NB4 (cell line): ENCODE results near the gene DMPK.

Experiments
- DNase-seq: peaks from one replicate; pipeline ENCODE4 v3.0.0; 2010; ENCODE audit warnings: low read depth
- H3K4me3 ChIP-seq: one replicate; pipeline ENCODE4 v1.5.1; 2011; ENCODE audit warnings: mild to moderate bottlenecking, low read depth, low read length, moderate library complexity
- MYC ChIP-seq: IDR thresholded peaks from 2 replicates; pipeline ENCODE4 v1.6.1; 2011; ENCODE audit warnings: low read depth, low read length
- POLR2A ChIP-seq: IDR thresholded peaks from 2 replicates; pipeline ENCODE4 v1.6.1; 2011; ENCODE audit warnings: mild to moderate bottlenecking; ENCODE audit not compliant: insufficient read length; ENCODE audit errors: extremely low read depth
- TF ChIP-seq, protein P1 (sequence below): IDR thresholded peaks from one replicate; pipeline ENCODE4 v1.5.1; 2012; ENCODE audit warnings: low read depth, low read length
- TF ChIP-seq, protein P2 (sequence below): IDR thresholded peaks from 2 replicates; pipeline ENCODE4 v1.6.1; 2011; ENCODE audit warnings: low read depth, low read length

Gene DMPK

DNA sequence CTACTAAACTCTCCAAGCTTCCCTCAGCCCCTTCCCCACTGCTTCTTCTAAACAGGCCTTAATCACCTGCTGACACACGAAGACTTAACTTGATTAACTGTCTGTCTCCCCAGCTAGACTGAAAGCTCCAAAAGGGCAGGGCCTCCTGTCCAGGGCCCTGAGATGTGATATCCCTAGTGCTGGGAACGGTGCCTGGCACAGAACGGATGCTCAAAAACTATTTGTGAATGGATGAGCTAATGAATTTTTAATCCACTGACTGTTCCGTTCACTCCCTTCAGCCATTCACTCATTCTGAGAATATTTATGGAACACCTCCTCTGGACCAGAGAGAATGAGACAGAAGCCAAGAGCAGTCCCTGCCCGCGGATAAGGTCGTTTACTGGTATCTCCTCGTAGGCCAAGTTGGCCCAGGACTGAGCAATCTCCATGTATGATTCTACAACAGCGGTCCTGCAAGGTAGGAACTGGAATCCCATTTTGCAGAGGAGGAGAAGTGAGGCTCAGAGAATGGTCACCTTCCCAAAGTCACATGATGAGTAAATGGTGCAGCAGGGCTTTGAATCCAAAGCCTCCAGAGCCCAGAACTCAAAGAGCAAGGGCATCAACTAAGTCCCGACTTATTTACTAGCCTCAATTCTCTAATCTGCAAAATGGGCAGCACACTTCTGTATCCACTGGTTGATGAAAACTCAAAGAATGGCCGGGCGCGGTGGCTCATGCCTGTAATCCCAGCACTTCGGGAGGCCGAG, 6.9 kb upstream of the DMPK start:
- TF ChIP-seq MYC, result no peak
- no peak for TF ChIP-seq POLR2A
- TF ChIP-seq, protein P1, sequence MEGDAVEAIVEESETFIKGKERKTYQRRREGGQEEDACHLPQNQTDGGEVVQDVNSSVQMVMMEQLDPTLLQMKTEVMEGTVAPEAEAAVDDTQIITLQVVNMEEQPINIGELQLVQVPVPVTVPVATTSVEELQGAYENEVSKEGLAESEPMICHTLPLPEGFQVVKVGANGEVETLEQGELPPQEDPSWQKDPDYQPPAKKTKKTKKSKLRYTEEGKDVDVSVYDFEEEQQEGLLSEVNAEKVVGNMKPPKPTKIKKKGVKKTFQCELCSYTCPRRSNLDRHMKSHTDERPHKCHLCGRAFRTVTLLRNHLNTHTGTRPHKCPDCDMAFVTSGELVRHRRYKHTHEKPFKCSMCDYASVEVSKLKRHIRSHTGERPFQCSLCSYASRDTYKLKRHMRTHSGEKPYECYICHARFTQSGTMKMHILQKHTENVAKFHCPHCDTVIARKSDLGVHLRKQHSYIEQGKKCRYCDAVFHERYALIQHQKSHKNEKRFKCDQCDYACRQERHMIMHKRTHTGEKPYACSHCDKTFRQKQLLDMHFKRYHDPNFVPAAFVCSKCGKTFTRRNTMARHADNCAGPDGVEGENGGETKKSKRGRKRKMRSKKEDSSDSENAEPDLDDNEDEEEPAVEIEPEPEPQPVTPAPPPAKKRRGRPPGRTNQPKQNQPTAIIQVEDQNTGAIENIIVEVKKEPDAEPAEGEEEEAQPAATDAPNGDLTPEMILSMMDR, result no peak
- TF ChIP-seq, protein P2, sequence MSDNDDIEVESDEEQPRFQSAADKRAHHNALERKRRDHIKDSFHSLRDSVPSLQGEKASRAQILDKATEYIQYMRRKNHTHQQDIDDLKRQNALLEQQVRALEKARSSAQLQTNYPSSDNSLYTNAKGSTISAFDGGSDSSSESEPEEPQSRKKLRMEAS, result no peak
- no peak for DNase-seq
- no peak overlapping the region for H3K4me3 ChIP-seq

DNA sequence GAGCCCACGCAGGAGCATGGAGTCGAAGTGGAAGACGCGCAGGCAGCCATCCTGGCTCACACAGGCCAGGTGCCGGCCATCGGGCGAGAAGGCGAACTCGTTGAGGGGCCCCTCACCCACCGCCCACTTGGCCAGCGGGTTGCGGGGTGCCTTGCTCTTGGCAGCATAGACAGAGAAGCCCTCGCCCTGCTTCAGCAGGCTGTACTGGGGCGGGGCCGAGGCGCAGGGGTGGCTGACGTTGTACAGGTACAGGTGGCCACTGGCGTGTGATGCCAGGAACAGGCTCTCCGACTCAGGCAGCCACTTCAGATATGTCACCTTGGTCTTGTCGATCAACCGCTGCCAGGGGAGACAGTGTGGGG, 4.2 kb upstream of the DMPK start:
- no peak for DNase-seq
- H3K4me3 ChIP-seq, result no peak overlapping the region
- no peak for TF ChIP-seq MYC
- TF ChIP-seq, protein P1, result no peak
- TF ChIP-seq, protein P2, result no peak
- no peak for TF ChIP-seq POLR2A

DNA sequence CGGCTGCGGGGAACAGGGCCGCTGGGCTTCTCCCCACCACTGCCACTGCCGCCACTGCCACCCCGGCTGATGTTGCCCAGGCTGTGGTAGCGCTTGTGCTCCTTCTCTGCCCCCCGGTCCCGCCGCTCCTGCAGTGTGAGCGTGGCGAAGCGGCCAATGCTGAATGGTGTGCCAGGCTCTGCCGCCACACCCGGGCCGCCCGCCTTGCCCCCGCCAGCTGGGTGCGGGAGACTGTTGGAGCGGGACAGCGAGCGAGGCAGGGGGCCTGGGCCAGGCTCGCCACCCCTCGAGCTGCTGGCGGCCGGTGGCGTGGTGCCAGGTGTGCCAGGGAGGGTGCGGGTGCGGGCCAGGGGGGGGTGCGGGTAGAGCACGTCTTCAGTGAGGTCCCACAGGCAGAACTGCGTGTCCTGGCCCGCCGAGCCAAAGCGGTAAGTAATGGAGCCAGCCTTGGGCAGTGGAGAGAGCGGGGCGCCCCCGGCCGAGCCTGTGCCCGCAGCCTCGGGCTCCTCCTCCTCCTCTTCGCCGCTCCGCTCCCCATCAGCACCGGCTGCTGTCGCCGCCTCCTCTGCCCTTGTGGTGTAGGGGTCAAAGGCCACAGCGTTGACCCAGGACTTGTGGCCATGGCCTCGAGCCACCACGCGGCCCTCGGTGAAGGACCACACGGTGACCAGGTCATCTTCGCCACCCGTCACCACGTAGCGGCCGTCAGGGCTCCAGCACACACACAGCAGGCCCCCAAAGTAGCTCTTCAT, 3.7 kb upstream of the DMPK start:
- DNase-seq, result no peak
- TF ChIP-seq POLR2A (no peak), MYC (no peak)
- TF ChIP-seq, protein P1, result no peak
- TF ChIP-seq, protein P2, result no peak
- H3K4me3 ChIP-seq, result no peak overlapping the region

DNA sequence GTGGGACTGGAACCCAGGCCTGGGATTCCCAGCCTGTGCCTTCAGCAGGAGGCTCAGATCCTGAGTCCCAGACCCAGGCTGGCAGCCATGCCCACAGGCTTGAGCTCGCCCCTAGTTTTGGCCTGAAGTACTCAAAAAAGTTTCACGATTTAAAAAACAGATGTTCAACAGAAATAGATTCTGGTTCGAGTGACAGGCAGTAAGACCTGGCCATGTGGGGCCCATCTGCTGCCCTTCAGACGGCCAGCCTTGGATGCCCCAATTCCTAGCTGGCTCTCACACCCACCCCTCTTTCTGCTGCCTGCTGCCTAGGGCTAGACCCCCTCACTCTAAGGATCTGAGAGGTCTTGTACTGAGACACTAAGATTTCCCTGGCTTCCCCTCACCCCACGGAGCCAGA, 2.8 kb upstream of the DMPK start:
- TF ChIP-seq, protein P1, result no peak
- H3K4me3 ChIP-seq, result no peak overlapping the region
- no peak for DNase-seq

DNA sequence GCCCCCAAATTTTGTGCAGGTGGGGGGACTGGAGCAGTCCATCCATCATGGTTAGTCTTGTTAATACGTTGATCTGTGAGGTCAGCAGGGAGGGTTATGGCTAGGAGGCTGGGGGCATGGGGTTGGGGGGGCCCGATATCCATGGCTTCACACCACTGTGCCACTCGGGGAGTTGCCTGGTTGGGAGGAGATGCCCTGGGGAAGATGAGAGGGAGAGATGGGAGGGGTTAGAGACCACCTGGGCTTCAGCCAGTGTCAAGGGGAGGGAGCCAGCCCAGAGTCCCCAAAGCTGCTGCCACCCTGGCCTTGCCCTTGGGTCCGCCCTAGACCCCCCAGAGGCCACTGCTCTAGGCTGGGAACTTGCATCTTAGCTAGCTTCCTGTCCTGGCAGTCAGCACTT, 1.8 kb upstream of the DMPK start:
- H3K4me3 ChIP-seq, result no peak overlapping the region
- TF ChIP-seq, protein P2, result no peak
- TF ChIP-seq MYC, result no peak
- TF ChIP-seq, protein P1, result no peak
- TF ChIP-seq POLR2A, result no peak
- no peak for DNase-seq
